ENCODE results near the gene NFASC. TPM values are rescaled to one million over a fixed set of nuclear protein-coding genes. Genes with fewer than 3 reads are reported as not detected.

The NFASC gene
- total and polyA plus RNA-seq, 8 donors, result 1.1 to 54.2 (median 13.3) TPM

GRCh38 chr1:204961765-204962419, 91.2 kb downstream of the NFASC start:
- Histone ChIP-seq H3K27ac (no peak overlapping the region), H3K9me3 (no peaks in the 10 kb centered on the region), H3K27me3 (peaks cover 0 to 3% (median 0%) of the 10 kb centered on the region in 3 donors), H3K4me1 (no peaks in the 10 kb centered on the region), H3K36me3 (peaks cover 0 to 24% (median 5%) of the 10 kb centered on the region in 4 donors), H3K4me3 (no peak overlapping the region)
- DNase-seq, result peak in 1 of 2 donors; percentile 52
- intact Hi-C loops (cut with DNase I; ENCODE audit: low total_unique reads), result no loop called here
- WGBS, 5 donors, result 30 to 54% (median 45%) methylated on average over 8 of the region's 8 CpGs
- TF ChIP-seq POLR2A (IDR thresholded peaks at IDR 0.05), result no peak
- no peak for TF ChIP-seq EP300 (IDR thresholded peaks at IDR 0.05)
- no peak for TF ChIP-seq POLR2AphosphoS5 (IDR thresholded peaks at IDR 0.05)
- TF ChIP-seq, protein P1, sequence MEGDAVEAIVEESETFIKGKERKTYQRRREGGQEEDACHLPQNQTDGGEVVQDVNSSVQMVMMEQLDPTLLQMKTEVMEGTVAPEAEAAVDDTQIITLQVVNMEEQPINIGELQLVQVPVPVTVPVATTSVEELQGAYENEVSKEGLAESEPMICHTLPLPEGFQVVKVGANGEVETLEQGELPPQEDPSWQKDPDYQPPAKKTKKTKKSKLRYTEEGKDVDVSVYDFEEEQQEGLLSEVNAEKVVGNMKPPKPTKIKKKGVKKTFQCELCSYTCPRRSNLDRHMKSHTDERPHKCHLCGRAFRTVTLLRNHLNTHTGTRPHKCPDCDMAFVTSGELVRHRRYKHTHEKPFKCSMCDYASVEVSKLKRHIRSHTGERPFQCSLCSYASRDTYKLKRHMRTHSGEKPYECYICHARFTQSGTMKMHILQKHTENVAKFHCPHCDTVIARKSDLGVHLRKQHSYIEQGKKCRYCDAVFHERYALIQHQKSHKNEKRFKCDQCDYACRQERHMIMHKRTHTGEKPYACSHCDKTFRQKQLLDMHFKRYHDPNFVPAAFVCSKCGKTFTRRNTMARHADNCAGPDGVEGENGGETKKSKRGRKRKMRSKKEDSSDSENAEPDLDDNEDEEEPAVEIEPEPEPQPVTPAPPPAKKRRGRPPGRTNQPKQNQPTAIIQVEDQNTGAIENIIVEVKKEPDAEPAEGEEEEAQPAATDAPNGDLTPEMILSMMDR (IDR thresholded peaks at IDR 0.05), result no peak

DNA sequence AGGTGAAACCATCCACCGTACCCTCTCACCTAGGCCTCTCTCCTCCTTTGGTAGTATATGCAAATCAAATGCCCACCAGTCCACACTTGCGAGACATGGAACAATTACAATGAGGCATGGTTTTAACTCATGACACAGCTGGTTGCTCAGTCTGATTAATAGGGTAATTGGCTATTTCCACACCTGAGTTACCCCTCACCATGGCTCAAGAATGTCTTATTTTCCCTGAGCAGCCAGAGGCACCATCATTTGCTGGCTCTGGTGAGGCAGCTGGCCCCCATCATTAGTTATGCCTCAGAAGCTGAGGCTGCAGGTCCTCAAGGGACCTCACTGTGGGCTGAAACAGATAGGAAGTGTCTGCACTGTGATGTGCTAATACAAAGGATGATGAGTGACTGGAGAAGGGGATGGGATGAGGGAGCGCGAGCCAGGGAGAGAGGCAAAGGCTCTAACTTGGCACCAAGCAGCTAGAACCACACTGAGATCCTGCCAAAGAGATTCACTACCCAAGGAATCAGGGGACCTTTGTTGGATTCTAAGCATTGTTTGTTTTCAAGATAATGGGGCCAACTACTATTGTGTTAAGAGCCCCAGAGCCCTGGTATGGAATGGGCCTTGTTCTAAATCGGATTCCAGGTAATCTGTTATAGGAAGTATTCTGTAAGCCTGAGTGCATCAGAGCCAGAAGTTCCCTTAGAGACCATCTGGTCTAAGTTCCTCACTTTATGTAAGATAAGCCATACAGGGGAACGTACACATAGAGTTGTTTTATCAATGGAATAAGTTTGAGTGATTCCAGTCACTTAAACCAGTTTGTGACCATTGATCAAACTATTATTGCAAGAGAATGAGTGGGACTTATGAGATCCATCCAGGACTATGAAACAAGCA, 92.3 kb downstream of the NFASC start:
- TF ChIP-seq POLR2AphosphoS5 (IDR thresholded peaks at IDR 0.05), result no peak
- no peak for TF ChIP-seq POLR2A (IDR thresholded peaks at IDR 0.05)
- TF ChIP-seq, protein P1 (IDR thresholded peaks at IDR 0.05), result no peak
- no peak for TF ChIP-seq EP300 (IDR thresholded peaks at IDR 0.05)
- H3K36me3 ChIP-seq, result peaks cover 0 to 20% (median 4%) of the 10 kb centered on the region in 4 donors
- no peak overlapping the region for H3K4me3 ChIP-seq
- H3K9me3 ChIP-seq, result no peaks in the 10 kb centered on the region
- peaks cover 0 to 5% (median 2%) of the 10 kb centered on the region in 3 donors for H3K27me3 ChIP-seq
- intact Hi-C loops (cut with DNase I; ENCODE audit: low total_unique reads), result no loop called here
- DNase-seq, result no peak
- H3K27ac ChIP-seq, result no peak overlapping the region
- 73 to 83% (median 78%) methylated on average over 6 of the region's 6 CpGs for WGBS, 5 donors
- no peaks in the 10 kb centered on the region for H3K4me1 ChIP-seq

GRCh38 chr1:204967451-204967850, 96.8 kb downstream of the NFASC start:
- 60 to 67% (median 62%) methylated on average over 6 of the region's 6 CpGs for WGBS, 5 donors
- Histone ChIP-seq H3K4me3 (no peak overlapping the region), H3K9me3 (no peaks in the 10 kb centered on the region), H3K4me1 (no peaks in the 10 kb centered on the region), H3K27me3 (peaks cover 0 to 5% (median 5%) of the 10 kb centered on the region in 3 donors), H3K27ac (no peak overlapping the region), H3K36me3 (peaks cover 0 to 38% (median 14%) of the 10 kb centered on the region in 4 donors)
- TF ChIP-seq EP300 (IDR thresholded peaks at IDR 0.05) (no peak), POLR2AphosphoS5 (IDR thresholded peaks at IDR 0.05) (no peak), POLR2A (IDR thresholded peaks at IDR 0.05) (no peak)
- TF ChIP-seq, protein P1 (IDR thresholded peaks at IDR 0.05), result no peak
- DNase-seq, result no peak
- intact Hi-C loops (cut with DNase I; ENCODE audit: low total_unique reads), result no loop called here

GRCh38 chr1:204968135-204968534, 97.5 kb downstream of the NFASC start:
- Histone ChIP-seq H3K27me3 (peaks cover 0 to 5% (median 5%) of the 10 kb centered on the region in 3 donors), H3K27ac (no peak overlapping the region), H3K36me3 (peaks cover 0 to 45% (median 15%) of the 10 kb centered on the region in 4 donors), H3K4me3 (no peak overlapping the region), H3K9me3 (no peaks in the 10 kb centered on the region), H3K4me1 (no peaks in the 10 kb centered on the region)
- no peak for DNase-seq
- TF ChIP-seq, protein P1 (IDR thresholded peaks at IDR 0.05), result no peak
- TF ChIP-seq EP300 (IDR thresholded peaks at IDR 0.05), result no peak
- TF ChIP-seq POLR2A (IDR thresholded peaks at IDR 0.05), result no peak
- no peak for TF ChIP-seq POLR2AphosphoS5 (IDR thresholded peaks at IDR 0.05)
- 89 to 94% (median 91%) methylated on average over 9 to 10 of the region's 10 CpGs for WGBS, 5 donors
- intact Hi-C loops (cut with DNase I; ENCODE audit: low total_unique reads), result no loop called here
